Caco-2 (cell line): ENCODE measurements around the gene DGKE. TPM values are rescaled to one million over a fixed set of nuclear protein-coding genes. Genes with fewer than 3 reads are reported as not detected.

Source experiments
- BruUV-seq: library from RNA; stranded (reverse); fragments of 400-500 nt; replicated peaks from 2 replicates; lab custom pipeline; 2021; lab: Mats Ljungman, UMichigan
- CTCF ChIA-PET: fragments of 300-600 bp; sonication (Branson Sonifier 250); formaldehyde crosslinking; loops from one replicate; lab custom pipeline; 2022; ENCODE audit warnings: antibody characterized with exemption; lab: Charles Lee
- POLR2A ChIA-PET: fragments of 300-600 bp; sonication (Branson Sonifier 250); formaldehyde crosslinking; loops from one replicate; lab custom pipeline; 2022; ENCODE audit warnings: antibody characterized with exemption; lab: Charles Lee
- DNase-seq, 2 experiments: peaks; one replicate each; pipeline versions ENCODE4 v3.0.0 to v3.0.0-alpha.2; 2020 to 2022
- H3K27me3 ChIP-seq: replicated peaks from 2 replicates; pipeline ENCODE4 v1.6.0; 2011; ENCODE audit warnings: low read length; ENCODE audit not compliant: control insufficient read depth, insufficient read depth
- H3K36me3 ChIP-seq: 2 replicates; pipeline ENCODE4 v1.5.1; 2011; ENCODE audit warnings: low read length; ENCODE audit not compliant: control insufficient read depth, insufficient read depth
- H3K4me1 ChIP-seq: fragments of 250-450 bp; sonication (Bioruptor Pico); 2 replicates; pipeline ENCODE4 v1.5.1; 2020; ENCODE audit warnings: mild to moderate bottlenecking
- H3K4me3 ChIP-seq: 2 replicates; pipeline ENCODE4 v1.5.1; 2011; ENCODE audit warnings: low read depth, mild to moderate bottlenecking, control low read depth, low read length
- H3K9me3 ChIP-seq: fragments of 250-450 bp; sonication (Bioruptor Pico); 2 replicates; pipeline ENCODE4 v1.5.1; 2020; ENCODE audit warnings: mild to moderate bottlenecking, moderate library complexity
- H3K27ac Mint-ChIP-seq: one replicate; pipeline ENCODE4 v1.8.0; 2022; ENCODE audit warnings: mixed read lengths; ENCODE audit not compliant: unreplicated experiment
- H3K27me3 Mint-ChIP-seq: one replicate; pipeline ENCODE4 v1.8.0; 2022; ENCODE audit warnings: mixed read lengths; ENCODE audit not compliant: insufficient read depth, unreplicated experiment
- H3K36me3 Mint-ChIP-seq: one replicate; pipeline ENCODE4 v1.8.0; 2022; ENCODE audit warnings: mild to moderate bottlenecking, mixed read lengths; ENCODE audit not compliant: insufficient read depth, unreplicated experiment
- H3K4me1 Mint-ChIP-seq: one replicate; pipeline ENCODE4 v1.8.0; 2022; ENCODE audit warnings: low read depth, mixed read lengths; ENCODE audit not compliant: unreplicated experiment
- H3K4me3 Mint-ChIP-seq: one replicate; pipeline ENCODE4 v1.8.0; 2022; ENCODE audit warnings: mild to moderate bottlenecking, moderate library complexity, mixed read lengths; ENCODE audit not compliant: unreplicated experiment
- H3K9me3 Mint-ChIP-seq: one replicate; pipeline ENCODE4 v1.8.0; 2022; ENCODE audit warnings: mixed read lengths; ENCODE audit not compliant: unreplicated experiment
- CTCF ChIP-seq, 2 experiments: fragments of 200-600 bp in 1 of 2; IDR thresholded peaks; 1 replicate in 1 of 2; 2 replicates in 1 of 2; pipeline versions ENCODE4 v1.5.1 to v1.8.0; 2011 to 2022; ENCODE audit warnings: antibody characterized with exemption in 1 of 2, control low read depth in 1 of 2, inconsistent platforms in 1 of 2, low read depth in 1 of 2, low read length in 1 of 2, mild to moderate bottlenecking in 1 of 2, moderate library complexity in 1 of 2; ENCODE audit not compliant: insufficient read depth in 1 of 2, severe bottlenecking in 1 of 2, unreplicated experiment in 1 of 2
- intact Hi-C: fragments of 100-400 bp; cut with micrococcal nuclease; formaldehyde crosslinking; loops from one replicate; pipeline ENCODE4 v1.10.0; 2022; ENCODE audit not compliant: unreplicated experiment
- total RNA-seq: library from RNA; stranded (reverse); gene quantifications from 2 replicates; pipeline ENCODE4 v1.2.3, GENCODE V29; 2022

DGKE gene
- total RNA-seq, 1 experiment from 2014 or later: 15.5 TPM

- H3K4me3 Mint-ChIP-seq: no peak overlapping the region
- Histone ChIP-seq H3K27me3 (no peaks in the 10 kb centered on the region), H3K4me1 (0 out of 2 replicates have a peak, but pooled peaks cover 4% of the 10 kb centered on the region), H3K9me3 (no peaks in the 10 kb centered on the region), H3K4me3 (no peak overlapping the region), H3K36me3 (no peaks in the 10 kb centered on the region)
- no peak overlapping the region for H3K27ac Mint-ChIP-seq
- no peaks in the 10 kb centered on the region for H3K4me1 Mint-ChIP-seq
- no peak for DNase-seq
- BruUV-seq: no TSS peak
- intact Hi-C loops: no loop called here
- CTCF ChIA-PET: no interaction called here
- TF ChIP-seq CTCF (IDR thresholded peaks at IDR 0.05; ENCODE audit: insufficient read depth in 1 of 2, low read depth in 1 of 2, low read length in 1 of 2, severe bottlenecking in 1 of 2, unreplicated experiment in 1 of 2): no peak
- H3K9me3 Mint-ChIP-seq: peaks cover 5% of the 10 kb centered on the region
- H3K27me3 Mint-ChIP-seq: peaks cover 15% of the 10 kb centered on the region
- peaks cover 1% of the 10 kb centered on the region for H3K36me3 Mint-ChIP-seq
- POLR2A ChIA-PET: no interaction called here
Measured at GRCh38 chr17:56786989-56787482, 46.9 kb upstream of the DGKE start.

GRCh38 chr17:56792267-56792666, 41.7 kb upstream of the DGKE start:
- DNase-seq: no peak
- H3K4me1 Mint-ChIP-seq: no peaks in the 10 kb centered on the region
- ChIA-PET CTCF (no interaction called here), POLR2A (no interaction called here)
- no peak overlapping the region for H3K27ac Mint-ChIP-seq
- intact Hi-C loops: no loop called here
- peaks cover 6% of the 10 kb centered on the region for H3K36me3 Mint-ChIP-seq
- Histone ChIP-seq H3K4me3 (no peak overlapping the region), H3K9me3 (no peaks in the 10 kb centered on the region), H3K4me1 (no peaks in the 10 kb centered on the region), H3K27me3 (no peaks in the 10 kb centered on the region), H3K36me3 (no peaks in the 10 kb centered on the region)
- no peak overlapping the region for H3K4me3 Mint-ChIP-seq
- H3K27me3 Mint-ChIP-seq: peaks cover 15% of the 10 kb centered on the region
- no TSS peak for BruUV-seq
- TF ChIP-seq CTCF (IDR thresholded peaks at IDR 0.05; ENCODE audit: insufficient read depth in 1 of 2, low read depth in 1 of 2, low read length in 1 of 2, severe bottlenecking in 1 of 2, unreplicated experiment in 1 of 2): no peak
- H3K9me3 Mint-ChIP-seq: peaks cover 15% of the 10 kb centered on the region

GRCh38 chr17:56793531-56793930, 40.4 kb upstream of the DGKE start:
- POLR2A ChIA-PET: no interaction called here

More at GRCh38 chr17:56793531-56793930, 40.4 kb upstream of the DGKE start:
- H3K9me3 ChIP-seq: no peaks in the 10 kb centered on the region
- no TSS peak for BruUV-seq
- no peak overlapping the region for H3K4me3 ChIP-seq
- H3K27ac Mint-ChIP-seq: no peak overlapping the region
- H3K4me1 ChIP-seq: no peaks in the 10 kb centered on the region
- no peak overlapping the region for H3K4me3 Mint-ChIP-seq
- peaks cover 15% of the 10 kb centered on the region for H3K9me3 Mint-ChIP-seq
- no peaks in the 10 kb centered on the region for H3K27me3 ChIP-seq
- peaks cover 18% of the 10 kb centered on the region for H3K27me3 Mint-ChIP-seq
- no peak for TF ChIP-seq CTCF (IDR thresholded peaks at IDR 0.05; ENCODE audit: insufficient read depth in 1 of 2, low read depth in 1 of 2, low read length in 1 of 2, severe bottlenecking in 1 of 2, unreplicated experiment in 1 of 2)
- intact Hi-C loops: no loop called here
- DNase-seq: no peak
- H3K36me3 Mint-ChIP-seq: peaks cover 6% of the 10 kb centered on the region
- H3K4me1 Mint-ChIP-seq: no peaks in the 10 kb centered on the region
- CTCF ChIA-PET: no interaction called here
- H3K36me3 ChIP-seq: no peaks in the 10 kb centered on the region
